WTC11 (cell line): ENCODE measurements around the gene TKTL1.

ENCODE experiments used
- AFF4 ChIP-seq: sonication (generic); formaldehyde crosslinking; IDR thresholded peaks from 2 replicates; pipeline ENCODE4 v1.8.1; 2023; ENCODE audit warnings: mild to moderate bottlenecking, missing genetic modification reagents, borderline replicate concordance
- CTCF ChIP-seq: fragments of 200-600 bp; IDR thresholded peaks from 2 replicates; pipeline ENCODE4 v1.8.0; 2022; ENCODE audit warnings: antibody characterized with exemption
- ESRRA ChIP-seq: sonication (generic); formaldehyde crosslinking; IDR thresholded peaks from 2 replicates; pipeline ENCODE4 v1.8.1; 2022; ENCODE audit warnings: mild to moderate bottlenecking, missing genetic modification reagents, borderline replicate concordance
- HMGXB4 ChIP-seq: sonication (generic); formaldehyde crosslinking; IDR thresholded peaks from 2 replicates; pipeline ENCODE4 v1.8.1; 2023; ENCODE audit warnings: mild to moderate bottlenecking, moderate library complexity, missing genetic modification reagents
- MAX ChIP-seq: sonication (generic); formaldehyde crosslinking; IDR thresholded peaks from 2 replicates; pipeline ENCODE4 v1.8.0; 2022; ENCODE audit warnings: mild to moderate bottlenecking, missing genetic modification reagents
- SP1 ChIP-seq: sonication (generic); formaldehyde crosslinking; conservative IDR thresholded peaks from 2 replicates; pipeline ENCODE4 v1.8.1; 2022; ENCODE audit warnings: missing genetic modification reagents
- TCF7 ChIP-seq: sonication (generic); formaldehyde crosslinking; IDR thresholded peaks from 2 replicates; pipeline ENCODE4 v1.8.0; 2022; ENCODE audit warnings: mild to moderate bottlenecking, low read depth, missing genetic modification reagents, moderate library complexity
- TEAD4 ChIP-seq: sonication (generic); formaldehyde crosslinking; IDR thresholded peaks from 2 replicates; pipeline ENCODE4 v1.8.0; 2022; ENCODE audit warnings: mild to moderate bottlenecking, missing genetic modification reagents
- ZNF138 ChIP-seq: sonication (generic); formaldehyde crosslinking; conservative IDR thresholded peaks from 2 replicates; pipeline ENCODE4 v1.8.1; 2022; ENCODE audit warnings: mild to moderate bottlenecking, moderate library complexity, missing genetic modification reagents
- ZNF396 ChIP-seq: fragments of 250-450 bp; sonication (Bioruptor Pico); IDR thresholded peaks from 2 replicates; pipeline ENCODE4 v1.8.0; 2021; ENCODE audit warnings: mild to moderate bottlenecking, moderate library complexity, borderline replicate concordance

- no peak for TF ChIP-seq TCF7 (CRISPR knock-in tag)
- no peak for TF ChIP-seq ESRRA
- no peak for TF ChIP-seq TEAD4 (CRISPR knock-in tag)
- no peak for TF ChIP-seq ZNF138 (CRISPR knock-in tag)
- TF ChIP-seq CTCF, result peak; percentile 10; the same call in 1 of the 2 replicates
- no peak for TF ChIP-seq SP1 (CRISPR knock-in tag)
- no peak for TF ChIP-seq AFF4
- TF ChIP-seq ZNF396 (CRISPR knock-in tag), result no peak
- no peak for TF ChIP-seq MAX (CRISPR knock-in tag)
- no peak for TF ChIP-seq HMGXB4 (CRISPR knock-in tag)
Observed at GRCh38 chrX:154317391-154317995, 21.9 kb downstream of the TKTL1 start.
